Measurements from ENCODE around the gene FBXL5. TPM values are rescaled to one million over a fixed set of nuclear protein-coding genes. Genes with fewer than 3 reads are reported as not detected.
A peak's percentile ranks its signal among the peaks of the same experiment; 100 is the strongest.

Gene FBXL5, protein sequence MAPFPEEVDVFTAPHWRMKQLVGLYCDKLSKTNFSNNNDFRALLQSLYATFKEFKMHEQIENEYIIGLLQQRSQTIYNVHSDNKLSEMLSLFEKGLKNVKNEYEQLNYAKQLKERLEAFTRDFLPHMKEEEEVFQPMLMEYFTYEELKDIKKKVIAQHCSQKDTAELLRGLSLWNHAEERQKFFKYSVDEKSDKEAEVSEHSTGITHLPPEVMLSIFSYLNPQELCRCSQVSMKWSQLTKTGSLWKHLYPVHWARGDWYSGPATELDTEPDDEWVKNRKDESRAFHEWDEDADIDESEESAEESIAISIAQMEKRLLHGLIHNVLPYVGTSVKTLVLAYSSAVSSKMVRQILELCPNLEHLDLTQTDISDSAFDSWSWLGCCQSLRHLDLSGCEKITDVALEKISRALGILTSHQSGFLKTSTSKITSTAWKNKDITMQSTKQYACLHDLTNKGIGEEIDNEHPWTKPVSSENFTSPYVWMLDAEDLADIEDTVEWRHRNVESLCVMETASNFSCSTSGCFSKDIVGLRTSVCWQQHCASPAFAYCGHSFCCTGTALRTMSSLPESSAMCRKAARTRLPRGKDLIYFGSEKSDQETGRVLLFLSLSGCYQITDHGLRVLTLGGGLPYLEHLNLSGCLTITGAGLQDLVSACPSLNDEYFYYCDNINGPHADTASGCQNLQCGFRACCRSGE
- total RNA-seq, result 100 to 1,000 TPM in 1 of 3 donors, 10 to 100 TPM in 2; 80.2 to 111 (median 92.8) TPM
- total RNA-seq (2013), result 135 TPM

GRCh38 chr4:15655223-15656037 is at the start of gene FBXL5:
Gene FBXL5 (minus strand): TSS chr4:15655357. CDS start chr4:15655287, 70 bp downstream.
- peak within 1 kb of the TSS; percentile 74 for H3K4me3 ChIP-seq (ENCODE audit: low read length)
- peaks cover 23% of the 10 kb centered on the region for H3K4me1 ChIP-seq (ENCODE audit: control insufficient read depth, insufficient read depth, low read length)
- peak within 1 kb of the TSS; percentile 99 for H3K4me3 Mint-ChIP-seq
- no peaks in the 10 kb centered on the region for H3K9me3 Mint-ChIP-seq
- H3K27me3 ChIP-seq (ENCODE audit: control insufficient read depth, insufficient read depth, low read length), result no peaks in the 10 kb centered on the region
- H3K36me3 Mint-ChIP-seq, result no peaks in the 10 kb centered on the region
- peak; percentile 86 to 96 for DNase-seq
- H3K4me1 Mint-ChIP-seq, result peaks cover 42 to 46% of the 10 kb centered on the region in 2 donors
- H3K27me3 Mint-ChIP-seq (ENCODE audit: low read depth in 2 of 2), result no peaks in the 10 kb centered on the region
- peak within 1 kb of the TSS; percentile 94 to 96 for H3K27ac Mint-ChIP-seq
- H3K9me3 ChIP-seq (ENCODE audit: control insufficient read depth, insufficient read depth, low read length), result no peaks in the 10 kb centered on the region
- intact Hi-C loops (cut with micrococcal nuclease), result loop anchor here (2.0 to 10.0 kb wide), 3 partner anchors 27 to 653 kb away; partner anchors contain the start of gene CPEB2
- ATAC-seq, result peak; percentile 80 to 94 (median 84)
- H3K36me3 ChIP-seq (ENCODE audit: control insufficient read depth, insufficient read depth, low read length), result no peaks in the 10 kb centered on the region
- H3K27ac ChIP-seq (ENCODE audit: low read length), result peak within 1 kb of the TSS; percentile 96
- WGBS (ENCODE audit: insufficient coverage), result 12% methylated on average over 82 of the region's 85 CpGs
- no peak for TF ChIP-seq CTCF (IDR thresholded peaks at IDR 0.05)

DNA sequence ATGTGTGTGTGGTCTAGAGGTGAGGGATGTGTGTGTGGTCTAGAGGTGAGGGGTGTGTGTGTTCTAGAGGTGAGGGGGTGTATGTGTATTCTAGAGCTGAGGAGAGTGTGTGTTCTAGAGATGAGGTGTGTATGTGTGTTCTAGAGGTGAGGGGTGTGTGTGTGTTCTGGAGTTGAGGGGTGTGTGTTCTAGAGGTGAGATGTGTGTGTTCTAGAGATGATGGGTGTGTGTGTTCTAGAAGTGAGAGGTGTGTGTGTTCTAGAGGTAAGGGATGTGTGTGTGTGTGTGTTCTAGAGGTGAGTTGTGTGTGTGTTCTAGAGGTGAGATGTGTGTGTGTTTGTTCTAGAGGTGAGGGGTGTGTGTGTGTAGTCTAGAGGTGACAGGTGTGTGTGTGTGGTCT is 49.0 kb upstream of the FBXL5 start:
- peaks cover 13% of the 10 kb centered on the region for H3K4me1 ChIP-seq (ENCODE audit: control insufficient read depth, insufficient read depth, low read length)
- no peak overlapping the region for H3K27ac ChIP-seq (ENCODE audit: low read length)

DNA sequence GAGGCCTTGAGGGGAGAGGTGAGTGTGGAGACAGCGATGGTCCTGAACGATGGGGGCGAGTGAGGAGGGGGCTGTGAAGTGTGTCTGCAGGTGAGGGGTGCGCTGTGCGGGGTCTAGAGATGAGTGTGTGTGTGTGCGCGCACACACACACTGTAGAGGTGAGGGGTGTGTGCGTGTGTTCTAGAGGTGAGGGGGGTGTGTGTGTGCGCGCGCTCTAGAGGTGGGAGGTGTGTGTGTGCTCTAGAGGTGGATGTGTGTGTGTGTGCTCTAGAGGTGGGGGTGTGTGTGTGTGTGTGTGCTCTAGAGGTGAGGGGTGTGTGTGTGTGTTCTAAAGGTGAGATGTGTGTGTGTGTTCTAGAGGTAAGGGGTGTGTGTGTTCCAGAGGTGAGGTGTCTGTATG is 48.3 kb upstream of the FBXL5 start:
- no peak for DNase-seq
- ATAC-seq, result peak in 1 of 3 donors; percentile 23
- H3K36me3 ChIP-seq (ENCODE audit: control insufficient read depth, insufficient read depth, low read length), result no peaks in the 10 kb centered on the region
- H3K27ac ChIP-seq (ENCODE audit: low read length), result no peak overlapping the region
- peak overlapping the region; percentile 51 for H3K4me3 ChIP-seq (ENCODE audit: low read length)
- no peaks in the 10 kb centered on the region for H3K9me3 ChIP-seq (ENCODE audit: control insufficient read depth, insufficient read depth, low read length)
- no peaks in the 10 kb centered on the region for H3K9me3 Mint-ChIP-seq
- peaks cover 2% of the 10 kb centered on the region for H3K27me3 ChIP-seq (ENCODE audit: control insufficient read depth, insufficient read depth, low read length)
- intact Hi-C loops (cut with micrococcal nuclease), result no loop called here
- TF ChIP-seq CTCF (IDR thresholded peaks at IDR 0.05), result no peak
- H3K27me3 Mint-ChIP-seq (ENCODE audit: low read depth in 2 of 2), result peaks cover 10 to 20% of the 10 kb centered on the region in 2 donors
- H3K4me1 Mint-ChIP-seq, result peaks cover 11 to 19% of the 10 kb centered on the region in 2 donors
- H3K4me1 ChIP-seq (ENCODE audit: control insufficient read depth, insufficient read depth, low read length), result peaks cover 13% of the 10 kb centered on the region
- H3K27ac Mint-ChIP-seq, result no peak overlapping the region
- H3K4me3 Mint-ChIP-seq, result peak overlapping the region; percentile 90
- 74% methylated on average over 11 of the region's 11 CpGs for WGBS (ENCODE audit: insufficient coverage)
- no peaks in the 10 kb centered on the region for H3K36me3 Mint-ChIP-seq

More for the DNA sequence above, 49.0 kb upstream of the FBXL5 start:
- peaks cover 2% of the 10 kb centered on the region for H3K27me3 ChIP-seq (ENCODE audit: control insufficient read depth, insufficient read depth, low read length)
- Mint-ChIP-seq H3K36me3 (no peaks in the 10 kb centered on the region), H3K27me3 (ENCODE audit: low read depth in 2 of 2) (peaks cover 7 to 13% of the 10 kb centered on the region in 2 donors), H3K27ac (no peak overlapping the region), H3K9me3 (no peaks in the 10 kb centered on the region), H3K4me3 (peak overlapping the region; percentile 90), H3K4me1 (peaks cover 11 to 19% of the 10 kb centered on the region in 2 donors)
- no peaks in the 10 kb centered on the region for H3K36me3 ChIP-seq (ENCODE audit: control insufficient read depth, insufficient read depth, low read length)
- intact Hi-C loops (cut with micrococcal nuclease), result no loop called here
- DNase-seq (no peak), ATAC-seq (no peak)
- no peak for TF ChIP-seq CTCF (IDR thresholded peaks at IDR 0.05)
- H3K4me3 ChIP-seq (ENCODE audit: low read length), result no peak overlapping the region
- no peaks in the 10 kb centered on the region for H3K9me3 ChIP-seq (ENCODE audit: control insufficient read depth, insufficient read depth, low read length)

Measured in natural killer cell (primary cell).